Chondrocyte (in vitro differentiated cells): Measurements from ENCODE around the gene SDF2L1. TPM values are rescaled to one million over a fixed set of nuclear protein-coding genes. Genes with fewer than 3 reads are reported as not detected.

Experiments
- DNase-seq: peaks from one replicate; pipeline ENCODE4 v3.0.0; 2021; ENCODE audit warnings: mixed read lengths, low spot score
- H3K27ac Mint-ChIP-seq: one replicate; pipeline ENCODE4 v1.8.0; 2021; ENCODE audit warnings: mild to moderate bottlenecking, moderate library complexity, mixed read lengths; ENCODE audit not compliant: unreplicated experiment
- H3K27me3 Mint-ChIP-seq: 2 replicates; pipeline ENCODE4 v1.8.0; 2021; ENCODE audit warnings: low read depth, mixed read lengths
- H3K36me3 Mint-ChIP-seq: 2 replicates; pipeline ENCODE4 v1.8.0; 2021; ENCODE audit warnings: low read depth, mixed read lengths
- H3K4me1 Mint-ChIP-seq: 2 replicates; pipeline ENCODE4 v1.8.0; 2021; ENCODE audit warnings: low read depth, mild to moderate bottlenecking, mixed read lengths
- H3K4me3 Mint-ChIP-seq: one replicate; pipeline ENCODE4 v1.8.0; 2021; ENCODE audit warnings: mild to moderate bottlenecking, moderate library complexity, mixed read lengths; ENCODE audit not compliant: unreplicated experiment
- H3K9me3 Mint-ChIP-seq: 2 replicates; pipeline ENCODE4 v1.8.0; 2021; ENCODE audit warnings: low read depth, mixed read lengths
- total RNA-seq: library from RNA; stranded (reverse); gene quantifications from 3 replicates; pipeline ENCODE4 v1.2.1, GENCODE V29; 2021
- TF ChIP-seq, protein P1 (sequence below): fragments of 200-600 bp; sonication (generic); IDR thresholded peaks from 2 replicates; pipeline ENCODE4 v1.5.0; 2021; ENCODE audit warnings: antibody characterized with exemption, mild to moderate bottlenecking, moderate library complexity

SDF2L1 gene
- total RNA-seq, 1 donor from 2014 or later, result 26.0 TPM

DNA sequence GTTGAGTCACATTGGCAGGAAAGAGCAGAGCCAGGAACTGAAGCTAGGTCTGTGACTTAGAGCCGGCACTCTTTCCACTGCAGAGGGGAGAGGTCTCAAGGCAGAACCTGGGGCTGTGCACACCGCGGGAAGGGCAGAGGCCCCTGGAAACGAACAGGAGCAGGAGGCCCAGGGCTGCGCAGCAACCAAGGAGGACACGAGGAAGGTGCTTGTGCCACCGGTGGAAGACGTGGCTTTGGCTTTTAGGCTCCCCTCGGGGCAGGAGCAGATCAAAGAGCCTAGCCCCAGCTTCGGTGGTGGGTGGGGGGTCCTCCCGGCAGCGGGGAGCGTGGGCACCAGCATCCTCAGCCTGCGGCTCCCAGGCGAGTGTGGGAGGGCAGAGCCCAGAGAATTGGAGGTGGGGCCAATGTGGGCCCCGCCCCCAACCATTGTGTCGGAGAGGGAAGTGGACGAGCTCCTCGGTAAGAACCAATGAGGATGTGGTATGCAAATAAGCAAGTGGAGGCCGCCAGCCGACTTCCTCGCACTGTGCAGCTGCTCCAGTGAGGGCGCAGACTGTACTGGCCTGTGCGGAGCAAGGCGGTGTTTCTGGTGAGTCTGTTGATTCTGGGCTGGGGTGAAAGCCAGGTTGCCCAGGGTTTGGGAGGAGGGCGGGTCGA lies 9.7 kb upstream of the SDF2L1 start, which contains the start of gene CCDC116:
CCDC116 (plus strand) TSS at position 524 of the 659 bp plus-strand sequence. CDS start 422 bp downstream, outside the sequence.
- H3K27ac Mint-ChIP-seq, result no peak within 1 kb of the TSS

DNA sequence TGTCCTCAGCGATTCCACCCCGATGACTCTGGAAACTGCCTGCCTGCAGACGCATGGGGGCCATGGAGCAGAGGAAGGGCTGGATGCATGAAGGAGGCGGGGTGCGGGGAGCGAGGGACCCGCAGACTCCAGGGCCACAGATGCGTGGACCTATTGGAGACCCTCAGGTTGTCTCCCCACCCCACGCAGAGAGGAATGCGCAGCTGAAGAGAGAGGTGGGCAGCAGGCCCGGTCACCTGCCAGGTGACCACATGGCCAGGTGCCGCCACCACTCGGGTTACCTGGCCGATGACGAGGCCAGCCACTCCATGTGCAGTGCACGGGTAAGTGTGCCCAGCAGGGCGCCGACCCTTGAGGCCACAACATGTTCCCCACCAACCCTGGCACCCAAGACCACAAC lies 9.2 kb upstream of the SDF2L1 start:
- no peaks in the 10 kb centered on the region for H3K27me3 Mint-ChIP-seq
- TF ChIP-seq, protein P1, sequence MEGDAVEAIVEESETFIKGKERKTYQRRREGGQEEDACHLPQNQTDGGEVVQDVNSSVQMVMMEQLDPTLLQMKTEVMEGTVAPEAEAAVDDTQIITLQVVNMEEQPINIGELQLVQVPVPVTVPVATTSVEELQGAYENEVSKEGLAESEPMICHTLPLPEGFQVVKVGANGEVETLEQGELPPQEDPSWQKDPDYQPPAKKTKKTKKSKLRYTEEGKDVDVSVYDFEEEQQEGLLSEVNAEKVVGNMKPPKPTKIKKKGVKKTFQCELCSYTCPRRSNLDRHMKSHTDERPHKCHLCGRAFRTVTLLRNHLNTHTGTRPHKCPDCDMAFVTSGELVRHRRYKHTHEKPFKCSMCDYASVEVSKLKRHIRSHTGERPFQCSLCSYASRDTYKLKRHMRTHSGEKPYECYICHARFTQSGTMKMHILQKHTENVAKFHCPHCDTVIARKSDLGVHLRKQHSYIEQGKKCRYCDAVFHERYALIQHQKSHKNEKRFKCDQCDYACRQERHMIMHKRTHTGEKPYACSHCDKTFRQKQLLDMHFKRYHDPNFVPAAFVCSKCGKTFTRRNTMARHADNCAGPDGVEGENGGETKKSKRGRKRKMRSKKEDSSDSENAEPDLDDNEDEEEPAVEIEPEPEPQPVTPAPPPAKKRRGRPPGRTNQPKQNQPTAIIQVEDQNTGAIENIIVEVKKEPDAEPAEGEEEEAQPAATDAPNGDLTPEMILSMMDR, result no peak
- H3K36me3 Mint-ChIP-seq, result no peaks in the 10 kb centered on the region
- peaks cover 8% of the 10 kb centered on the region for H3K4me1 Mint-ChIP-seq
- no peak overlapping the region for H3K4me3 Mint-ChIP-seq
- no peaks in the 10 kb centered on the region for H3K9me3 Mint-ChIP-seq
- no peak for DNase-seq
- no peak overlapping the region for H3K27ac Mint-ChIP-seq

More for the DNA sequence above, 9.7 kb upstream of the SDF2L1 start, which contains the start of gene CCDC116:
- Mint-ChIP-seq H3K4me1 (peaks cover 8% of the 10 kb centered on the region), H3K36me3 (no peaks in the 10 kb centered on the region), H3K27me3 (no peaks in the 10 kb centered on the region), H3K4me3 (no peak within 1 kb of the TSS), H3K9me3 (no peaks in the 10 kb centered on the region)
- TF ChIP-seq, protein P1, result no peak
- no peak for DNase-seq

- Mint-ChIP-seq H3K4me3 (no peak overlapping the region), H3K9me3 (no peaks in the 10 kb centered on the region), H3K27ac (no peak overlapping the region), H3K36me3 (no peaks in the 10 kb centered on the region), H3K4me1 (peaks cover 3% of the 10 kb centered on the region), H3K27me3 (no peaks in the 10 kb centered on the region)
- TF ChIP-seq, protein P1, result no peak
- DNase-seq, result no peak
Measured at GRCh38 chr22:21633481-21633880, 8.6 kb upstream of the SDF2L1 start.

DNA sequence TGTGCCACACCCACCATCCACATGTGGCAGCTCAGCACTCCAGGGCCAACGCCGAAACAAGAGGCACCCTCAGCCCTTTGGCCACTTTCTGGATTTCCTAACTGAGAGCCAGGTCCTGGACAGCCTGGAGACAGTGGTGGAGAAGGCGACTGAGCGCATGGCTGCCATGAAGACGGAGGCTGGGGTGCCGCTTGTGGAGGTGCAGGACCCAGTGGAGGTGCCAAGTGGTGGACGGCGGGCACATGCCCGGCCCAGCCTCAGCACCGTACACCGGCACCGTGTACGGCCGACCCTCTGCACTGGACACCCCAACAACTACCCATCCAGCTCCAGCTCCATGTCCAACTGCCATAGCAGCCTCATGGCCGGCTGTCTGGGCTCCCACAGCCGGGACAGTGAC lies 8.0 kb upstream of the SDF2L1 start:
- H3K9me3 Mint-ChIP-seq, result no peaks in the 10 kb centered on the region
- no peaks in the 10 kb centered on the region for H3K36me3 Mint-ChIP-seq
- TF ChIP-seq, protein P1, result no peak
- H3K27ac Mint-ChIP-seq, result no peak overlapping the region
- peaks cover 2% of the 10 kb centered on the region for H3K4me1 Mint-ChIP-seq
- no peak for DNase-seq
- no peaks in the 10 kb centered on the region for H3K27me3 Mint-ChIP-seq
- H3K4me3 Mint-ChIP-seq, result no peak overlapping the region

DNA sequence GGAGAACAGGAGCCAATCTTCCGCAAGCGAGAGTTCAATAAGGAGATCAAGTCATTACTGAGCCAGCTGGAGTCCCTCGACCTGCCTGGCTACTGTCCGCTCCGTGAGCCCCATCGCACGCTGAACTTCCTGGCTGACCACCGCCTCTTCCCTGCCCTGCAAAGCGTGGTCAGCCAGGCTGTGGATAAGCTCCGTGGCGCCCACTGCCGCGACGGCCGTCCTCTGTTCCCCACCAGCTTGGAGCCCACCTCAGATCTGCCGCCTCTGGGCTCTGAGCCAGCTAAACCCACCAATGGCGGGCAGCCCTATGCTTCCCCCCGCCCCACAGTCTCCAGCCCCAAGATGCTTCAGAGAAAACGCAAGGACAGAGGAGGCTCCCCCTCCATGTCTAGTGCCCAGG lies 7.3 kb upstream of the SDF2L1 start:
- TF ChIP-seq, protein P1, result no peak
- no peaks in the 10 kb centered on the region for H3K4me1 Mint-ChIP-seq
- no peaks in the 10 kb centered on the region for H3K9me3 Mint-ChIP-seq
- H3K4me3 Mint-ChIP-seq, result no peak overlapping the region
- H3K27ac Mint-ChIP-seq, result no peak overlapping the region
- no peak for DNase-seq
- H3K36me3 Mint-ChIP-seq, result no peaks in the 10 kb centered on the region
- H3K27me3 Mint-ChIP-seq, result no peaks in the 10 kb centered on the region
